GM12873 (cell line): ENCODE measurements around the gene TRPM6.

Experiments
- TF ChIP-seq, protein P1 (sequence below): IDR thresholded peaks from 2 replicates; pipeline ENCODE4 v1.5.1; 2012; ENCODE audit warnings: low read depth, mild to moderate bottlenecking, moderate library complexity, low read length, control low read depth; ENCODE audit not compliant: insufficient read depth; ENCODE audit errors: missing control alignments

The TRPM6 gene

DNA sequence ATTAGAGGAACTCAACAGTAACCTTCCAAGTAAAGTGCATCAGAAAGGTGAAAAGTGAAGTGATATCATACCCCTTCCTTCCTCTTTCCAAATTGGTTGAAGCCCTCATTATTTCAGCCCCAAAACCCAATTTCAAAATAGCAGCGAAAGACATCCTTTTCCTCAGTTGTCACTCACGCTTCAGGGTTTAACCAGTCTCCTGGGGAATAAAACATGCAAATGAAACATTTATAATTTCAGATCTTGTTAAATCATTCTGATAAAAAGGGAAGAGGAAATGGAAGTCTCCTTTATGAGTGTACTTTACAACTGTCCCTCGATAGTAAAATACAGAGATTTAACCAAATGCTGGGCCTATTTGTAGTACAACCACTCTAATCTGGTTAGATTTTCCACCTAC lies 22.5 kb downstream of the TRPM6 start:
- TF ChIP-seq, protein P1, sequence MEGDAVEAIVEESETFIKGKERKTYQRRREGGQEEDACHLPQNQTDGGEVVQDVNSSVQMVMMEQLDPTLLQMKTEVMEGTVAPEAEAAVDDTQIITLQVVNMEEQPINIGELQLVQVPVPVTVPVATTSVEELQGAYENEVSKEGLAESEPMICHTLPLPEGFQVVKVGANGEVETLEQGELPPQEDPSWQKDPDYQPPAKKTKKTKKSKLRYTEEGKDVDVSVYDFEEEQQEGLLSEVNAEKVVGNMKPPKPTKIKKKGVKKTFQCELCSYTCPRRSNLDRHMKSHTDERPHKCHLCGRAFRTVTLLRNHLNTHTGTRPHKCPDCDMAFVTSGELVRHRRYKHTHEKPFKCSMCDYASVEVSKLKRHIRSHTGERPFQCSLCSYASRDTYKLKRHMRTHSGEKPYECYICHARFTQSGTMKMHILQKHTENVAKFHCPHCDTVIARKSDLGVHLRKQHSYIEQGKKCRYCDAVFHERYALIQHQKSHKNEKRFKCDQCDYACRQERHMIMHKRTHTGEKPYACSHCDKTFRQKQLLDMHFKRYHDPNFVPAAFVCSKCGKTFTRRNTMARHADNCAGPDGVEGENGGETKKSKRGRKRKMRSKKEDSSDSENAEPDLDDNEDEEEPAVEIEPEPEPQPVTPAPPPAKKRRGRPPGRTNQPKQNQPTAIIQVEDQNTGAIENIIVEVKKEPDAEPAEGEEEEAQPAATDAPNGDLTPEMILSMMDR, result no peak

DNA sequence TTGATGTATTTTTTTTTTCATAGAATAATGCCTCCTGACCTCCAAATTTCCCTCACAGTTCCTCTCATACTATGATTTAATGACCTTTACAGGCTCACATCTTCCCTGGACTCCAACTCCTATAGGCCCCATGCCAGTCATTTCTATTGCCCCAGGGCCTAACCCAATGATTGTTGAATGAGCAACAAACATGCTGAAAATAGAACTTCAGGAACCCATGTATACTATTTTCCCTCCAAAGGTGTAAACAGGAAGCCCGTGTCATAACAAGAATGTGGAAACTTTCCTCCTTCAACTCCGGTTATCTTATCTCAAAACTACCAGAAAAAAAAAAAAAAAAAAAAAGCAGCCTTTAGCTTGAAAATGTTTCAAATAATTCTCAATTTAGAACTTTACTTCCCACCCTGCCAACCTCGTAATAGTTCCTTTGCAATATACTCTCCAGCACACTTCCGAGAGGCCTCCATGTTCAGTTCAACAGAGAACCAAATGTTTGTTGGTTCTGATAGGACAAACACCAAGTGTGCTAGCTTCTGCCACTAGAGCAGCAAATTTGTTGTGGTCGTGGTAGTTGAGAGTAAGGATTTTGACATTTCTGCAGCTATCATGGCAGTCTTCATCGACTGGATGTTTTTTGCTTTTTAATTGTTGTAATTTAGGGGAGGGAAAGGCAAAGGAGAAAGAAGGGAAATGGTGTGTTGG lies 25.8 kb downstream of the TRPM6 start:
- TF ChIP-seq, protein P1, result no peak

DNA sequence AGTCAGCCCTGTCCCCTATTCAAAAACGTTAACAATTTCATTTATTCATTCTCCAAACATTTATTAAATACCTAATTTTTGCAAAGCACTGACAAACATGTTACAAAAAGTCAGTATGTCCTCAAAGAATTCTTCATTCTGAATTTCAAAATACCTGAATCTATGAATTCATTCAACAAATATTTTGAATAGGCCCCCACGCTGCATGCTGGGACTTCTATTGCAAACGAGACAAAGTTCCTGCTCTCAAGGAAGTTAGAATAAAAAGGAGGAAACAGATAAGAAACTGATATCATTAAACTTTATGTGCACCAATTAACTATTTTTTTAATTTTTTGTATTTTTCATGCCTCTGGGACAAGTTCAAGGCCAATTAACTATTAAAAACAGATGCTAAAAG lies 26.6 kb downstream of the TRPM6 start:
- TF ChIP-seq, protein P1, result no peak

DNA sequence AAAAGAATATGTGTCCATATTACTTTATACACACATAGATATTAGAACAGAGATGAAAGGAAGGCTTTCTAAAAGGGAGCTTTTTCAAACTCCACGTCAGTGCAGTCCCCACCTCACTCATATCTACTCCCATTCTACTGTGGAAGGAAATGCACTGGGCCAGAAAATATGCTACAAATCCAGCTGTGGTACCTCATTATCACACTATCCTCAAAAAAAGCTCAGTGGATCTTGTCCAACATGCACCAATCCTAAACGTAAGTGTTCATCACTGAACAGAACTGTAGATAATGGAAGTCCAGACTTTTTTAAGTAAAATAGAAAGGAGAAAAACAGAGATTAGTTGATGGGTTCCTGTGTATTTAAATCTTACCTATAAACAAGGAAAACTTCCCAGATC lies 27.9 kb downstream of the TRPM6 start:
- TF ChIP-seq, protein P1, result no peak

DNA sequence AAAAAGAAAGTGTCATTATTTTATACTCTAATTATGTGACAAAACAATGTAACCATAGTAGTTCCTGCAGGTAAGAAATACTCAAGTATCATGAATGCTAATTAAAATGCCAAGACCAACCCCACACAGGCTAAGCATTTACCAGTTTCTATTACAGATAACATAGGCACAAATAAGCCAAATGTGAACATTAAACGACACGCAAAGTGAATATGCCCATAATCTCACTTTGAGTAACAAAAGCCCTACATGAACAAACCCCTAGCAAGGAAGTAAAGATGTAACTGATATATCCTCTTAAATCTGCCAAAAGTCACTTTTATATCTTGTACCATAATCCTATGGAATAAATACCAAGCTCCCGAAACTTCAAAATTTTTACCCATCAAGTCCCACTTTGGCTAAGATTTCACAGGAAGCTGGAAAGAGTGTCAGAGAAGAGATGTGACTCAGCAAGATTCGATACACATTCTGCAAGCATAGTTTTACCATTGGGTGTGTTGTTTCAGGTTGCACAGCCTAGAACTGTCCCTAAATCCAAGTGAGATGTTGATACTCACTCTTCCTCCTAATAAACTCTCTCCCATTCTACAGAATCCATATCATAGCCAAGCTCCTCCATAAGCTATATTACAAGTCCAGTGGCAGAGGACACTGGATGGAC lies 28.8 kb downstream of the TRPM6 start:
- TF ChIP-seq, protein P1, result no peak

DNA sequence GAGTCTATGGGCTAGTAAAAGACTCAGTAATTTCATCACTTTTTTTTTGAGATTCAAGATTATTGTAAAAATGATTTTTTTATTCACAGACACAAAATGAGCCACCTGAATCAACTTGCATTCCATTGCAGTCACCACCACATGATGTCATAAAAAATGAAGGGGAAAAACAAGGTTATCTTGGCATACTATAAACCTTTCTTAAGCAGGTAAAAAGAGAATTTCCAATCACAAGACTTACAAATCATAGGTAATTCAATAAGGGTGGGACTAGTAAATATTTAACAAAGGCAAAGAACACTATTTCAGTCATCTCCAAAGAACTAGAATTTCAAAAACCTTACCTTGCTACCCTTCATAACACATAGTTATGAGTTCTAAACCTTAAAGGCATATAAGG lies 30.7 kb downstream of the TRPM6 start:
- TF ChIP-seq, protein P1, result no peak

DNA sequence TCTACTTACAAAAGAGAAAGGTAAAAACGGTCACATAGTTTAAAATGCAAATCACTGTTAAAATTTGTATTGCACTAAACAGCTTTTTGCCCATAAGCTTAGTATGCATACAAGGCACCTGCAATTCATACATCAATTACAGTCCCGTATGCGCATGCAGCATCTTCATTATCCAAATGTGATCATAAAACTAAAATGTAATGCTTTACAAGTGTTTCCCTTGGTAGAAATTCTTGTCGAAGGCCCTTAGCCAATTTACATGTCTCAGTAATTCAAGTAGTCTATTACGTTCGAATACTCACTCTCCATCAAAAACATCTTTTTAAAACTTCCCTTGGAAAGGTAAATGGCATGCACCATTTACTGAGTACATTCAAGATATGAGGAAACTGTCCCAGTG lies 32.6 kb downstream of the TRPM6 start:
- TF ChIP-seq, protein P1, result no peak
